Chondrocyte (in vitro differentiated cells): Measurements from ENCODE around the gene TC2N. TPM values are rescaled to one million over a fixed set of nuclear protein-coding genes. Genes with fewer than 3 reads are reported as not detected.

ENCODE experiments used
- DNase-seq: peaks from one replicate; pipeline ENCODE4 v3.0.0; 2021; ENCODE audit warnings: mixed read lengths, low spot score
- H3K27ac Mint-ChIP-seq: one replicate; pipeline ENCODE4 v1.8.0; 2021; ENCODE audit warnings: mild to moderate bottlenecking, moderate library complexity, mixed read lengths; ENCODE audit not compliant: unreplicated experiment
- H3K27me3 Mint-ChIP-seq: 2 replicates; pipeline ENCODE4 v1.8.0; 2021; ENCODE audit warnings: low read depth, mixed read lengths
- H3K36me3 Mint-ChIP-seq: 2 replicates; pipeline ENCODE4 v1.8.0; 2021; ENCODE audit warnings: low read depth, mixed read lengths
- H3K4me1 Mint-ChIP-seq: 2 replicates; pipeline ENCODE4 v1.8.0; 2021; ENCODE audit warnings: low read depth, mild to moderate bottlenecking, mixed read lengths
- H3K4me3 Mint-ChIP-seq: one replicate; pipeline ENCODE4 v1.8.0; 2021; ENCODE audit warnings: mild to moderate bottlenecking, moderate library complexity, mixed read lengths; ENCODE audit not compliant: unreplicated experiment
- H3K9me3 Mint-ChIP-seq: 2 replicates; pipeline ENCODE4 v1.8.0; 2021; ENCODE audit warnings: low read depth, mixed read lengths
- total RNA-seq: library from RNA; stranded (reverse); gene quantifications from 3 replicates; pipeline ENCODE4 v1.2.1, GENCODE V29; 2021
- TF ChIP-seq, protein P1 (sequence below): fragments of 200-600 bp; sonication (generic); IDR thresholded peaks from 2 replicates; pipeline ENCODE4 v1.5.0; 2021; ENCODE audit warnings: antibody characterized with exemption, mild to moderate bottlenecking, moderate library complexity

Gene TC2N
- total RNA-seq, 1 donor from 2014 or later, result 11.2 TPM

DNA sequence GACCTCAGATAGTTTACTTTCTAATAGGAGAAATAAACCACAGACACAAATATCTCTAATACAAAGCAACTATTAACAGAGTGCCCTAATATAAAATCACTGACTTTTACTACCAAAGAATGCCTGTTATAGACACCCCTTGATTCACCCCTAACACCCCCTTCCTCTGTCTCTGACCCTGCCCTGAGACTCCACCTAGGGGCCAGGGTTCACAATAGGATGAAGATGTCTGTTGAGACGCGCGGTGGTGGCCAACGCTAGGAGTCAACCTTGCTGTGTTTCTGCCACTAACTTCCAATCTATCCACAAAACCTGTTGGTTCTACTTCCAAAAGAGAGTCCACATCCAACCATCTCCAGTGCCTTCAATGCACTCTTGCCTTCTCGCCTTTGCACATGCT, 10.9 kb upstream of the TC2N start:
- TF ChIP-seq, protein P1, sequence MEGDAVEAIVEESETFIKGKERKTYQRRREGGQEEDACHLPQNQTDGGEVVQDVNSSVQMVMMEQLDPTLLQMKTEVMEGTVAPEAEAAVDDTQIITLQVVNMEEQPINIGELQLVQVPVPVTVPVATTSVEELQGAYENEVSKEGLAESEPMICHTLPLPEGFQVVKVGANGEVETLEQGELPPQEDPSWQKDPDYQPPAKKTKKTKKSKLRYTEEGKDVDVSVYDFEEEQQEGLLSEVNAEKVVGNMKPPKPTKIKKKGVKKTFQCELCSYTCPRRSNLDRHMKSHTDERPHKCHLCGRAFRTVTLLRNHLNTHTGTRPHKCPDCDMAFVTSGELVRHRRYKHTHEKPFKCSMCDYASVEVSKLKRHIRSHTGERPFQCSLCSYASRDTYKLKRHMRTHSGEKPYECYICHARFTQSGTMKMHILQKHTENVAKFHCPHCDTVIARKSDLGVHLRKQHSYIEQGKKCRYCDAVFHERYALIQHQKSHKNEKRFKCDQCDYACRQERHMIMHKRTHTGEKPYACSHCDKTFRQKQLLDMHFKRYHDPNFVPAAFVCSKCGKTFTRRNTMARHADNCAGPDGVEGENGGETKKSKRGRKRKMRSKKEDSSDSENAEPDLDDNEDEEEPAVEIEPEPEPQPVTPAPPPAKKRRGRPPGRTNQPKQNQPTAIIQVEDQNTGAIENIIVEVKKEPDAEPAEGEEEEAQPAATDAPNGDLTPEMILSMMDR, result no peak
- Mint-ChIP-seq H3K27me3 (no peaks in the 10 kb centered on the region), H3K36me3 (peaks cover 83% of the 10 kb centered on the region), H3K27ac (no peak overlapping the region), H3K4me3 (no peak overlapping the region), H3K9me3 (no peaks in the 10 kb centered on the region), H3K4me1 (peaks cover 10% of the 10 kb centered on the region)
- no peak for DNase-seq

DNA sequence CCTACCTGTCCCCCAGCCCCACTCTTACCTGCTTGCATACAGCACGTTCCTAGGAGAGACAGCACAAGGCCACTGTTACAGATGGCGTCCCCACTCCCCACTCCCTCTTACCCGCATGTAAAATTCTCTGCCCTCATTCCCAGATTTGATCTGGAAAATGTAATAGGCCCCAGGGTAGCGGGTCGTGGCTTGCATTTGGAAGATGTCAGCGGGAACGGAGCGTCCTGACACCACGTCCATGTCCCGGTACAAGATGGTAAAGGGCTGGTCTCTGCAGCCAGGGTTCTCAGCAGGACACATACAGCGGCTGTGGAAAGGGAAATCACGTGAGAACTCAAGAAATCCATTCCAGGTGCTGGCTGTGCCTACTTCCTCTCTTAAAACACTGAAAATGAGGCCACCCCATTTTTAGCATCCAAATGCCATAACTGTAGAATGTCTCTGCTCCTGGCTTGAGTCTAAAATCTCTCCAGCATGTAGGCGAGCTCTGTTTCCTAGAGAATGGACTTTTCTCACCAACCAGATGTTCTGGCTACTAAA, 10.1 kb upstream of the TC2N start:
- Mint-ChIP-seq H3K27ac (no peak overlapping the region), H3K4me1 (peaks cover 16% of the 10 kb centered on the region), H3K4me3 (no peak overlapping the region), H3K36me3 (peaks cover 80% of the 10 kb centered on the region), H3K27me3 (no peaks in the 10 kb centered on the region), H3K9me3 (no peaks in the 10 kb centered on the region)
- no peak for DNase-seq
- TF ChIP-seq, protein P1, result no peak

DNA sequence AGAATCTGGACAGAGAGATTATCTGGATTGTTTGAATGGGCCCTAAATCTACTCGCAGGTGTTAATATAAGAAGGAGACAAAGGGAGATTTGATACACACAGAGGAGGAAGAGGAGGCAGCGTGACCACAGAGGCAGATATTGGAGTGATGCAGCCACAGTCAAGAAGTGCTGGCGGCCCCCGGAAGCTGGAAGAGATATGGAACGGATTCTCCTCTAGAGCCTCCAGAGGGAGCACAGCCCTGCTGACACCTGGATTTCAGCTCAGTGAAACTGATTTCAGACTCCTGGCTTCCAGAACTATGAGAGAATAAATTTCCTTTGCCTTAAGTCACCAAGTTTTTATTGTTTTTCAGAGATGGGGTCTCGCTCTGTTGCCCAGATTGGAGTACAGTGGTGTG, 9.2 kb upstream of the TC2N start:
- H3K27ac Mint-ChIP-seq, result no peak overlapping the region
- DNase-seq, result no peak
- TF ChIP-seq, protein P1, result peak; percentile 32
- H3K4me1 Mint-ChIP-seq, result peaks cover 23% of the 10 kb centered on the region
- H3K36me3 Mint-ChIP-seq, result peaks cover 83% of the 10 kb centered on the region
- no peaks in the 10 kb centered on the region for H3K27me3 Mint-ChIP-seq
- no peaks in the 10 kb centered on the region for H3K9me3 Mint-ChIP-seq
- H3K4me3 Mint-ChIP-seq, result no peak overlapping the region

DNA sequence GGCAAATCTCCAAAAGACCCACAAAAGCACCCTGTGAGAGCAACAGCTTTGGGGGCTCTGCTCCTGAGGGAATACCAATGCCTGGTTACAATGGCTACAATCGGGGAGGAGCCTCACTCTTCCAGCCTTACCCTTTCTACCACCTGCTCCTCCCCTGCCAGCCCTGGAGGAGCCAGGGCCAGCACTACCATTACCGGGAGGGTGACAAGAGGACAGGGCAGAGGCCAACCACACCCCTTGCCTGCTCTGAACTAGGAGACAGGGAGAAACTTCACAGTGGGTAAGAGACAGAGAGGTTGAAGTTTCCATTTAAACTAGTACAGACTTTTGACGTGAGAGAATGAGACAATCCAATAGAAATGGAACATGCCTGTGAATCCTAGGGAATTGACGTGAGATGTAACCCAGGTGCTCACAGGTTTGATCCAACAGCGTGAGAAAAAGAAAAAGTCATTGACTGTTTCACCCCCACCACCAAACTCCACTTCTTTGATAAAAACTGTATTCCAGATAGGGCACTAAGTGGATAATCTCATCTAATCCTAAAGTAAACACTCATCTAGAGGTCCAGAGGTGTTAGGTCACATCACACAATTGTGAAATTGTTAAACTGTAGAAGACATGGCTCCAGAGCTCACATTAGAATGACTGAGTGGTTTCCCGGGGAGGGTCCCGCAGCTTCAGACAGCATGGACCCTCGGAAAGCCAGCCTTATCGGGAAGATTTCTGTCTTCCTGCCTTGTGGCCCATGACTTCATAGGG, 8.4 kb upstream of the TC2N start:
- Mint-ChIP-seq H3K4me1 (peaks cover 30% of the 10 kb centered on the region), H3K4me3 (no peak overlapping the region), H3K36me3 (peaks cover 81% of the 10 kb centered on the region), H3K27me3 (no peaks in the 10 kb centered on the region), H3K9me3 (no peaks in the 10 kb centered on the region), H3K27ac (peak overlapping the region; percentile 12)
- DNase-seq, result no peak
- TF ChIP-seq, protein P1, result no peak

DNA sequence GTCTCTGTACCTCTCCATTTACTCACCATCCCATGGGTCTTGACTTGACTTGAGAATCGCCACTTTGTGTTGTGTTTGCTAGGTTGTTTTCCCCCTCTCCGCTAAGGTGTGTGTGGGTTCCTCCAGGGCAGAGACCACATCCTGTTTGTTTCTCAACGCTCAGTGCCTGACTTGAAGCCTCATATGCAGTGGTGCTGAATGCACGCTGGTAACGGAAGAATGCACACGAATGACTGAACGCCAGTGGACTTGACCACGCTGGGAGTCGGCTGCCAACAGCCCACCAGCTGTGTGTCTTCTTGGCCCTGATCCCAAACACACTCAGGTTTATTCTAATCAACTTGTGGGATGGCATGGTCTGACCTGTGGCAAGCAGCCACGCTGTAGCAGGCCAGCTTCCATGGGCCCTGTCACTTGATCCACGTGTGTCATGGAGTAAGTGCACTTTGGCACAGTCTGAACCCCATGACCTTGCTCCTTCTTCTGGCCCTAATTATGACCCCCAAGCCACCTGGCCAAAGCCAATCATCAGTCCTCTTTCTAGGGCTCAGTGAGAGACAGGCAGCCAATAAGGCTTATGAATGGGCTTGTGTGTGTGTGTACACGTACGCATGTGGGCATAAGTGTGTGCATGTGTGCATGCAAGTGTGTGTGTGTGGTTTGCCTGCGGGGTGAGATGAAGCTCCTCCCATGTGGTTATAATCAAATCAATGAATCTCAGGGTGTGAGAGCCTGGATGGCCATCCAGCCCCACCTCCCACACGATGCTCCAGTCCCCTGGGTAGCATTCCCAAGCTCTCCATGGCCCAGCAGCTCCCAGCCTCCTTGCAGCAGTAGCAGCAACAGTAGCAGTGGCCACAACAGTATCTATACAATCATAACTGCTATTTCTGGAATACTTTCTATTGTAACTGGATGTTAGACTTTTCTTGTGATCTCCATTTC, 6.4 kb upstream of the TC2N start:
- H3K27me3 Mint-ChIP-seq, result no peaks in the 10 kb centered on the region
- no peak overlapping the region for H3K4me3 Mint-ChIP-seq
- peaks cover 49% of the 10 kb centered on the region for H3K4me1 Mint-ChIP-seq
- TF ChIP-seq, protein P1, result no peak
- no peak for DNase-seq
- peaks cover 83% of the 10 kb centered on the region for H3K36me3 Mint-ChIP-seq
- H3K9me3 Mint-ChIP-seq, result no peaks in the 10 kb centered on the region
- peak overlapping the region; percentile 69 for H3K27ac Mint-ChIP-seq
